Hepatocyte (in vitro differentiated cells): ENCODE measurements around the gene AMBRA1. TPM values are rescaled to one million over a fixed set of nuclear protein-coding genes. Genes with fewer than 3 reads are reported as not detected.

Source experiments
- DNase-seq: peaks from one replicate; pipeline ENCODE4 v3.0.0-alpha.2; 2016; ENCODE audit warnings: low spot score
- H2AFZ ChIP-seq: fragments of 200-600 bp; sonication (generic); 2 replicates; pipeline ENCODE4 v1.6.0; 2016; ENCODE audit warnings: antibody characterized with exemption, mild to moderate bottlenecking
- H3K27ac ChIP-seq: fragments of 200-600 bp; sonication (generic); 2 replicates; pipeline ENCODE4 v1.5.1; 2016; ENCODE audit warnings: mild to moderate bottlenecking
- H3K27me3 ChIP-seq: fragments of 200-600 bp; sonication (generic); 2 replicates; pipeline ENCODE4 v1.6.1; 2016
- H3K36me3 ChIP-seq: fragments of 200-600 bp; sonication (generic); replicated peaks from 2 replicates; pipeline ENCODE4 v1.5.1; 2016; ENCODE audit warnings: low read depth; ENCODE audit not compliant: insufficient read depth
- H3K4me1 ChIP-seq: fragments of 200-600 bp; sonication (generic); 2 replicates; pipeline ENCODE4 v1.5.1; 2016; ENCODE audit warnings: mild to moderate bottlenecking, moderate library complexity; ENCODE audit not compliant: insufficient read depth
- H3K4me2 ChIP-seq: fragments of 200-600 bp; sonication (generic); 2 replicates; pipeline ENCODE4 v1.6.0; 2016
- H3K4me3 ChIP-seq: fragments of 200-600 bp; sonication (generic); 2 replicates; pipeline ENCODE4 v1.5.1; 2016; ENCODE audit warnings: mild to moderate bottlenecking
- H3K79me2 ChIP-seq: fragments of 200-600 bp; sonication (generic); 2 replicates; pipeline ENCODE4 v1.6.0; 2017; ENCODE audit warnings: mild to moderate bottlenecking
- H3K9me2 ChIP-seq: fragments of 200-600 bp; sonication (generic); replicated peaks from 2 replicates; pipeline ENCODE4 v1.6.0; 2017; ENCODE audit warnings: mild to moderate bottlenecking; ENCODE audit not compliant: insufficient read depth
- H3K9me3 ChIP-seq: fragments of 200-600 bp; sonication (generic); 2 replicates; pipeline ENCODE4 v1.5.1; 2016; ENCODE audit warnings: low read depth, mild to moderate bottlenecking
- H4K20me1 ChIP-seq: fragments of 200-600 bp; sonication (generic); 2 replicates; pipeline ENCODE4 v1.6.0; 2016; ENCODE audit warnings: mild to moderate bottlenecking; ENCODE audit not compliant: insufficient read depth, poor library complexity, severe bottlenecking
- CTCF ChIP-seq: fragments of 200-600 bp; sonication (generic); IDR thresholded peaks from 2 replicates; pipeline ENCODE4 v1.5.1; 2016; ENCODE audit warnings: antibody characterized with exemption, mild to moderate bottlenecking; ENCODE audit not compliant: poor library complexity
- EZH2 ChIP-seq: fragments of 200-600 bp; sonication (generic); IDR thresholded peaks from 2 replicates; pipeline ENCODE4 v1.6.1; 2016; ENCODE audit warnings: antibody characterized with exemption, mild to moderate bottlenecking, borderline replicate concordance
- EZH2phosphoT487 ChIP-seq: fragments of 200-600 bp; sonication (generic); IDR thresholded peaks from one replicate; pipeline ENCODE4 v1.6.1; 2018; ENCODE audit warnings: antibody characterized with exemption, mild to moderate bottlenecking, low read depth, moderate library complexity; ENCODE audit not compliant: unreplicated experiment, severe bottlenecking
- WGBS: methylation state at CpG from one replicate; pipeline ENCODE4 v1.1.6; 2016; ENCODE audit warnings: low lambda C conversion rate; ENCODE audit errors: missing lambda C conversion rate; 5-methylcytosine and 5-hydroxymethylcytosine counted together
- polyA plus RNA-seq: library from polyadenylated mRNA; unstranded; fragments of >200 nt; fragmentation: Nextera tagmentation; extraction: Ambion mirVana; gene quantifications from 2 replicates; pipeline ENCODE4 v1.2.1, GENCODE V29; 2016
- total RNA-seq: library from RNA; depleted of rRNA; stranded (reverse); fragments of >200 nt; gene quantifications from 2 replicates; pipeline ENCODE4 v1.2.3, GENCODE V29; 2014

The AMBRA1 gene
- total and polyA plus RNA-seq, 2 experiments from 2014 or later = 7.2 to 31.2 TPM

DNA sequence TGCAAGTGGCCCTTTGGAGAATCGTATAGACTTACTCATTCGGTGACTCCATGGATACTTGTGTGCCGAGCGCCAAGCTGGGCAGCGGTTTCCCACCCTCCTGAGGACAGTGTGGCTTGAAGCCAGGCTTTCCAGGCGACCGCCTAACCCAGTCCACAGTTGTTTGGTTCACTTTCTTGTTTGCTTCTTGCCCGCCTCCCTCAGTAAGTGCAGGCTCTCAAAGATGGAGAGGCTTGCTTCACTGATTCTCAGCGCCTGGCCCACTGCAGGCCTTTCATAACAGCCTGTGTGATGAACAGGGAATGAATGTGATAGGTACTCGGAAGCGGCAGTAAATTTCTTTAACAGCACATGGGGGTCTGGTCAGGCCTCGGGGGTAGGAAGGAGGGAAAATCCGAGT lies 223.6 kb downstream of the AMBRA1 start:
- no peak for DNase-seq
- Histone ChIP-seq H3K9me2 (no peaks in the 10 kb centered on the region), H3K27me3 (no peaks in the 10 kb centered on the region), H3K79me2 (no peaks in the 10 kb centered on the region), H2AFZ (no peak overlapping the region), H3K9me3 (no peaks in the 10 kb centered on the region), H4K20me1 (no peaks in the 10 kb centered on the region), H3K4me3 (no peak overlapping the region), H3K4me2 (no peak overlapping the region), H3K27ac (no peak overlapping the region), H3K36me3 (no peaks in the 10 kb centered on the region), H3K4me1 (peaks cover 5% of the 10 kb centered on the region)
- TF ChIP-seq EZH2phosphoT487 (no peak), EZH2 (no peak), CTCF (no peak)
- 94% methylated on average over 13 of the region's 13 CpGs for WGBS

GRCh38 chr11:46369458-46370152 lies 224.2 kb downstream of the AMBRA1 start:
- no peaks in the 10 kb centered on the region for H3K36me3 ChIP-seq
- H3K79me2 ChIP-seq = no peaks in the 10 kb centered on the region
- H2AFZ ChIP-seq = no peak overlapping the region
- peak; percentile 86 for DNase-seq
- H3K4me2 ChIP-seq = no peak overlapping the region
- no peaks in the 10 kb centered on the region for H3K9me2 ChIP-seq
- no peaks in the 10 kb centered on the region for H3K27me3 ChIP-seq
- H3K9me3 ChIP-seq = no peaks in the 10 kb centered on the region
- H3K4me1 ChIP-seq = peaks cover 5% of the 10 kb centered on the region
- TF ChIP-seq CTCF = peak; percentile 69
- TF ChIP-seq EZH2 = no peak
- 66% methylated on average over 25 of the region's 25 CpGs for WGBS
- H3K4me3 ChIP-seq = no peak overlapping the region
- no peaks in the 10 kb centered on the region for H4K20me1 ChIP-seq
- no peak overlapping the region for H3K27ac ChIP-seq

DNA sequence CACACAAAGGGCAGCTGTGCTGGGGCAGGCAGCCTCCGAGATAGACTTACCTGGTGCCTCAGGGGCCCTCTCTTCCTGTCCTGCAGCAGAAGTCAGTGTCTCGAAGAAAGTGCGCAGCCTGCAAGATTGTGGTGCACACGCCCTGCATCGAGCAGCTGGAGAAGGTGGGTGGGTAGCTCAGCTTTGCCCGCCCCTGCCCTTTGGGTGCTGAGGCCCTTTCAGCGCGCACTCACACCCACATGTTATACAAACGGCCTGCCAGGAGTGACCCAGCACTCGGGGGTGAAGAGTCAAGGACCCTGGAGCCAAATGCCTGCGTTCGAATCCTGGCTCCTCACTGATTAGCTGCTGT lies 225.9 kb downstream of the AMBRA1 start:
- no peak overlapping the region for H2AFZ ChIP-seq
- 91% methylated on average over 12 of the region's 12 CpGs for WGBS
- no peak overlapping the region for H3K4me2 ChIP-seq
- TF ChIP-seq EZH2phosphoT487 = no peak
- no peak for TF ChIP-seq EZH2
- no peak for TF ChIP-seq CTCF
- H3K79me2 ChIP-seq = no peaks in the 10 kb centered on the region
- no peak overlapping the region for H3K27ac ChIP-seq
- H3K27me3 ChIP-seq = no peaks in the 10 kb centered on the region
- H3K9me3 ChIP-seq = no peaks in the 10 kb centered on the region
- no peak for DNase-seq
- H3K4me3 ChIP-seq = no peak overlapping the region
- no peaks in the 10 kb centered on the region for H3K36me3 ChIP-seq
- peaks cover 3% of the 10 kb centered on the region for H4K20me1 ChIP-seq
- no peaks in the 10 kb centered on the region for H3K9me2 ChIP-seq
- H3K4me1 ChIP-seq = peaks cover 5% of the 10 kb centered on the region
